Measurements from ENCODE around the gene MFSD2A.

Gene MFSD2A

DNA sequence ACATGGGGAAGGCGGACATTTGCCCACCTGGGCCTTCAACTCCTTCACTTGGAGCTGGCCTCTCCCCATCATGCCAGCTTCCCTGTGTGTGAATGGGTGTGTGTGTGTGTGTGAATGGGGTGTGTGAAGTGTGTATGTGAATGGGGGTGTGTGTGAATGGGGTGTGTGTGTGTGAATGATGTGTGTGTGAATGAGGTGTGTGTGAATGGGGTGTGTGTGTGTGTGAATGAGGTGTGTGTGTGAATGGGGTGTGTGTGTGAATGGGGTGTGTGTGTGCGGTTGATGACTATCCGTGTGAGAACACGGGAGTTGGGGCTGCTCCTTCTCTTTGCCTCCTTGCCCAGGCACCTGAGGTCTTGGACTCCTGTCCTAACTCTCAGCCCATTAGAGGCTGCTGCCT is 9.6 kb downstream of the MFSD2A start:
- 96% methylated on average over 2 of the region's 4 CpGs for WGBS

DNA sequence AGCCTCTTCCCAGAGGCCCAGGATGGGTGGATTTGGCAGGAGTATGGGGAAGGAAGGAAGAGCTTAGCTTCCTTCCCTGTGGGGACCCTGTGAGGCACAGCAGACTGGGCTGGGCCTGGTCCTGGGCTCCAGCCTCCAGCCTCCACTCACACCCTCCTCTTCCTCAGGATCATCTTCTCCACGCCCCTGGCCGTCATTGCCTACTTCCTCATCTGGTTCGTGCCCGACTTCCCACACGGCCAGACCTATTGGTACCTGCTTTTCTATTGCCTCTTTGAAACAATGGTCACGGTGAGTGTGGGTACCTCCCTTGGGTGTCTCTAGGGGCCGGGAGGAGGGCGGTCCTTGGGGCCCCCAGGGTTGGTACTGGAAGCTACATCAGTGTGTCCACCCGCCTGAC is 10.1 kb downstream of the MFSD2A start:
- Histone ChIP-seq H3K27me3 (ENCODE audit: control insufficient read depth in 1 of 2, insufficient read depth in 1 of 2, low read length in 2 of 2) (no peaks in the 10 kb centered on the region), H4K91ac (ENCODE audit: low read length) (no peak overlapping the region), H4K8ac (ENCODE audit: low read length) (no peak overlapping the region), H3K9me3 (ENCODE audit: control insufficient read depth, low read length) (no peaks in the 10 kb centered on the region), H2AK5ac (ENCODE audit: low read length, severe bottlenecking) (no peak overlapping the region), H2BK120ac (ENCODE audit: low read depth, low read length) (no peak overlapping the region), H3K23ac (ENCODE audit: low read length in 2 of 2) (no peak overlapping the region), H2BK12ac (ENCODE audit: low read length in 2 of 2) (no peak overlapping the region), H3K4me2 (ENCODE audit: low read length, poor library complexity, severe bottlenecking) (no peak overlapping the region), H2BK5ac (ENCODE audit: low read depth, low read length, poor library complexity, severe bottlenecking) (no peak overlapping the region), H3K9ac (ENCODE audit: low read length) (no peak overlapping the region), H3K4me1 (ENCODE audit: control insufficient read depth, insufficient read depth, low read depth, low read length) (peaks cover 10% of the 10 kb centered on the region), H3K27ac (ENCODE audit: low read length, poor library complexity, severe bottlenecking) (no peak overlapping the region), H3K36me3 (ENCODE audit: control insufficient read depth in 1 of 2, insufficient read depth in 2 of 2, low read depth in 1 of 2, low read length in 2 of 2) (peaks cover 31 to 43% of the 10 kb centered on the region in 2 experiments), H3K14ac (ENCODE audit: low read length in 2 of 2) (no peak overlapping the region), H2BK15ac (ENCODE audit: low read depth, poor library complexity, severe bottlenecking) (no peak overlapping the region), H3K18ac (ENCODE audit: low read depth in 1 of 2, low read length in 2 of 2) (no peak overlapping the region), H3K4me3 (ENCODE audit: insufficient read depth in 1 of 2, low read depth in 1 of 2, low read length in 2 of 2) (no peak overlapping the region), H3K79me1 (replicated peaks; ENCODE audit: low read length, poor library complexity, severe bottlenecking) (no peaks in the 10 kb centered on the region), H2AFZ (ENCODE audit: low read depth, low read length) (no peak overlapping the region), H3K4ac (ENCODE audit: low read depth in 1 of 2, low read length in 2 of 2) (no peak overlapping the region)
- 95% methylated on average over 9 of the region's 9 CpGs for WGBS
- no peak for DNase-seq

More for the DNA sequence above, 9.6 kb downstream of the MFSD2A start:
- Histone ChIP-seq H2BK5ac (ENCODE audit: low read depth, low read length, poor library complexity, severe bottlenecking) (no peak overlapping the region), H4K91ac (ENCODE audit: low read length) (no peak overlapping the region), H3K4me2 (ENCODE audit: low read length, poor library complexity, severe bottlenecking) (no peak overlapping the region), H3K18ac (ENCODE audit: low read depth in 1 of 2, low read length in 2 of 2) (no peak overlapping the region), H3K79me1 (replicated peaks; ENCODE audit: low read length, poor library complexity, severe bottlenecking) (no peaks in the 10 kb centered on the region), H3K36me3 (ENCODE audit: control insufficient read depth in 1 of 2, insufficient read depth in 2 of 2, low read depth in 1 of 2, low read length in 2 of 2) (peaks cover 28 to 45% of the 10 kb centered on the region in 2 experiments), H3K14ac (ENCODE audit: low read length in 2 of 2) (no peak overlapping the region), H4K8ac (ENCODE audit: low read length) (no peak overlapping the region), H2BK12ac (ENCODE audit: low read length in 2 of 2) (no peak overlapping the region), H2AK5ac (ENCODE audit: low read length, severe bottlenecking) (no peak overlapping the region), H3K4me1 (ENCODE audit: control insufficient read depth, insufficient read depth, low read depth, low read length) (peaks cover 7% of the 10 kb centered on the region), H3K4ac (ENCODE audit: low read depth in 1 of 2, low read length in 2 of 2) (no peak overlapping the region), H3K9me3 (ENCODE audit: control insufficient read depth, low read length) (no peaks in the 10 kb centered on the region), H2AFZ (ENCODE audit: low read depth, low read length) (no peak overlapping the region), H3K4me3 (ENCODE audit: insufficient read depth in 1 of 2, low read depth in 1 of 2, low read length in 2 of 2) (no peak overlapping the region), H3K23ac (ENCODE audit: low read length in 2 of 2) (no peak overlapping the region), H3K27ac (ENCODE audit: low read length, poor library complexity, severe bottlenecking) (no peak overlapping the region), H3K9ac (ENCODE audit: low read length) (no peak overlapping the region), H3K27me3 (ENCODE audit: control insufficient read depth in 1 of 2, insufficient read depth in 1 of 2, low read length in 2 of 2) (no peaks in the 10 kb centered on the region), H2BK15ac (ENCODE audit: low read depth, poor library complexity, severe bottlenecking) (no peak overlapping the region), H2BK120ac (ENCODE audit: low read depth, low read length) (no peak overlapping the region)
- DNase-seq: no peak

DNA sequence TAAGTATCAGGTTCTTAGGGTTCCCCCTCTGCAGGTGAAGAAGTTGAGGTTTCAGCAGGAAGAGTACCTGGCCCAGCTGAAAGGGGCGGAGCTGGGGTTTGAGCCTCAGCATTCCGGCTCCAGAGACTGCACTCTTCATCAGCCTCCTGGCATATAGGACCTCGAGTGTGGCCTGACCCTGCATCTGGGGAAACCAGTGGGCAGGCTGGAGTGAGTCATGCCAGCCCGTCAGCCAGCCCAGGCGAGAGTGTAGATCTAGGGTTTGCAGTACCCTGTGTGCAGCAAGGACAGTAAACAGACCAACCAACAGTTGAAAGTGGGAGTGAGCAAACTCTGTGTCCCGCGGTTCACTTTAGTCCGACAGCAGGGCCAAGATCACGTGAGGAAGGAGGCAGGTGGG is 14.1 kb downstream of the MFSD2A start:
- Histone ChIP-seq H3K4me2 (ENCODE audit: low read length, poor library complexity, severe bottlenecking) (no peak overlapping the region), H2BK15ac (ENCODE audit: low read depth, poor library complexity, severe bottlenecking) (no peak overlapping the region), H4K8ac (ENCODE audit: low read length) (no peak overlapping the region), H3K27ac (ENCODE audit: low read length, poor library complexity, severe bottlenecking) (no peak overlapping the region), H3K9me3 (ENCODE audit: control insufficient read depth, low read length) (no peaks in the 10 kb centered on the region), H2AK5ac (ENCODE audit: low read length, severe bottlenecking) (no peak overlapping the region), H3K4ac (ENCODE audit: low read depth in 1 of 2, low read length in 2 of 2) (no peak overlapping the region), H3K23ac (ENCODE audit: low read length in 2 of 2) (no peak overlapping the region), H2BK120ac (ENCODE audit: low read depth, low read length) (no peak overlapping the region), H3K36me3 (ENCODE audit: control insufficient read depth in 1 of 2, insufficient read depth in 2 of 2, low read depth in 1 of 2, low read length in 2 of 2) (peaks cover 24 to 29% of the 10 kb centered on the region in 2 experiments), H3K18ac (ENCODE audit: low read depth in 1 of 2, low read length in 2 of 2) (no peak overlapping the region), H2AFZ (ENCODE audit: low read depth, low read length) (no peak overlapping the region), H2BK12ac (ENCODE audit: low read length in 2 of 2) (no peak overlapping the region), H2BK5ac (ENCODE audit: low read depth, low read length, poor library complexity, severe bottlenecking) (no peak overlapping the region), H3K14ac (ENCODE audit: low read length in 2 of 2) (no peak overlapping the region), H4K91ac (ENCODE audit: low read length) (no peak overlapping the region), H3K27me3 (ENCODE audit: control insufficient read depth in 1 of 2, insufficient read depth in 1 of 2, low read length in 2 of 2) (no peaks in the 10 kb centered on the region), H3K79me1 (replicated peaks; ENCODE audit: low read length, poor library complexity, severe bottlenecking) (no peaks in the 10 kb centered on the region), H3K4me1 (ENCODE audit: control insufficient read depth, insufficient read depth, low read depth, low read length) (peaks cover 8% of the 10 kb centered on the region), H3K9ac (ENCODE audit: low read length) (no peak overlapping the region), H3K4me3 (ENCODE audit: insufficient read depth in 1 of 2, low read depth in 1 of 2, low read length in 2 of 2) (no peak overlapping the region)
- DNase-seq: no peak
- 91% methylated on average over 9 of the region's 9 CpGs for WGBS

- H3K23ac ChIP-seq (ENCODE audit: low read length in 2 of 2): no peak overlapping the region
- no peak overlapping the region for H3K4me3 ChIP-seq (ENCODE audit: insufficient read depth in 1 of 2, low read depth in 1 of 2, low read length in 2 of 2)
- peak overlapping the region; percentile 1 for H2BK15ac ChIP-seq (ENCODE audit: low read depth, poor library complexity, severe bottlenecking)
- H2AFZ ChIP-seq (ENCODE audit: low read depth, low read length): no peak overlapping the region
- no peak overlapping the region for H4K8ac ChIP-seq (ENCODE audit: low read length)
- WGBS: 99% methylated on average over 11 of the region's 13 CpGs
- H3K9me3 ChIP-seq (ENCODE audit: control insufficient read depth, low read length): no peaks in the 10 kb centered on the region
- H3K36me3 ChIP-seq (ENCODE audit: control insufficient read depth in 1 of 2, insufficient read depth in 2 of 2, low read depth in 1 of 2, low read length in 2 of 2): peaks cover 24 to 27% of the 10 kb centered on the region in 2 experiments
- no peak for DNase-seq
- H3K14ac ChIP-seq (ENCODE audit: low read length in 2 of 2): no peak overlapping the region
- H2AK5ac ChIP-seq (ENCODE audit: low read length, severe bottlenecking): no peak overlapping the region
- H3K4ac ChIP-seq (ENCODE audit: low read depth in 1 of 2, low read length in 2 of 2): no peak overlapping the region
- H2BK5ac ChIP-seq (ENCODE audit: low read depth, low read length, poor library complexity, severe bottlenecking): no peak overlapping the region
- H2BK120ac ChIP-seq (ENCODE audit: low read depth, low read length): no peak overlapping the region
- H2BK12ac ChIP-seq (ENCODE audit: low read length in 2 of 2): no peak overlapping the region
- H4K91ac ChIP-seq (ENCODE audit: low read length): no peak overlapping the region
- peaks cover 8% of the 10 kb centered on the region for H3K4me1 ChIP-seq (ENCODE audit: control insufficient read depth, insufficient read depth, low read depth, low read length)
- H3K4me2 ChIP-seq (ENCODE audit: low read length, poor library complexity, severe bottlenecking): no peak overlapping the region
- H3K27ac ChIP-seq (ENCODE audit: low read length, poor library complexity, severe bottlenecking): no peak overlapping the region
- no peaks in the 10 kb centered on the region for H3K79me1 ChIP-seq (replicated peaks; ENCODE audit: low read length, poor library complexity, severe bottlenecking)
- H3K9ac ChIP-seq (ENCODE audit: low read length): no peak overlapping the region
- H3K18ac ChIP-seq (ENCODE audit: low read depth in 1 of 2, low read length in 2 of 2): no peak overlapping the region
- peaks cover 0 to under 1% of the 10 kb centered on the region in 2 experiments for H3K27me3 ChIP-seq (ENCODE audit: control insufficient read depth in 1 of 2, insufficient read depth in 1 of 2, low read length in 2 of 2)
These were observed 14.8 kb downstream of the MFSD2A start for GRCh38 chr1:39969531-39970270.
